HepG2 (cell line): ENCODE measurements around the gene CARD9. TPM values are rescaled to one million over a fixed set of nuclear protein-coding genes. Genes with fewer than 3 reads are reported as not detected.

Source experiments
- ATAC-seq: fragments of 200-7000 bp; cut with Tn5 transposase; 3 replicates; pipeline ENCODE4 v1.9.1; 2020; ENCODE audit warnings: mild to moderate bottlenecking, moderate library complexity
- BruUV-seq: library from RNA; stranded (reverse); fragments of 400-500 nt; replicated peaks from 2 replicates; lab custom pipeline; 2021; lab: Mats Ljungman, UMichigan
- CTCF ChIA-PET: fragments of 300-600 bp; formaldehyde crosslinking; extraction: SDS; loops from one replicate; lab custom pipeline; 2021; ENCODE audit warnings: low total read pairs, inconsistent platforms, low intra/inter-chr PET ratio; lab: Yijun Ruan, JAX
- POLR2A ChIA-PET: fragments of 350-600 bp; sonication (Branson Sonifier 250); formaldehyde crosslinking; loops from one replicate; lab custom pipeline; 2020; ENCODE audit warnings: antibody characterized with exemption, inconsistent platforms; lab: Yijun Ruan, JAX
- DNase-seq: peaks from one replicate; pipeline ENCODE4 v3.0.0-alpha.2; 2015; ENCODE audit warnings: low spot score
- FAIRE-seq: peaks from 3 replicates; lab custom pipeline; 2011; peaks lifted over from hg19 to GRCh38; lab: Jason Lieb, UNC
- H2AFZ ChIP-seq: one replicate; pipeline ENCODE4 v1.6.1; 2011; ENCODE audit warnings: low read length, inconsistent platforms
- H3K27ac ChIP-seq: fragments of 300-600 bp; 3 replicates; pipeline ENCODE4 v1.8.0; 2011; ENCODE audit warnings: mixed run types, mild to moderate bottlenecking, mixed read lengths, low read length, inconsistent platforms; ENCODE audit not compliant: insufficient read depth; ENCODE audit errors: extremely low read length
- H3K27me3 ChIP-seq, 2 experiments: fragments of 200-600 bp in 1 of 2; 2 replicates in 1 of 2; 3 replicates in 1 of 2; pipeline versions ENCODE4 v1.6.0 to v1.8.0; 2011; ENCODE audit warnings: low read length in 2 of 2, mild to moderate bottlenecking in 2 of 2, moderate library complexity in 2 of 2, inconsistent platforms in 1 of 2; ENCODE audit not compliant: insufficient read depth in 2 of 2, control insufficient read depth in 1 of 2
- H3K36me3 ChIP-seq, 2 experiments: fragments of 200-600 bp in 1 of 2; replicated peaks in 1 of 2; 2 replicates in 1 of 2; 3 replicates in 1 of 2; pipeline versions ENCODE4 v1.5.1 to v1.8.0; 2011; ENCODE audit warnings: low read length in 2 of 2, inconsistent platforms in 1 of 2; ENCODE audit not compliant: insufficient read depth in 2 of 2, control insufficient read depth in 1 of 2
- H3K4me1 ChIP-seq: 2 replicates; pipeline ENCODE4 v1.5.1; 2012; ENCODE audit warnings: low read length, inconsistent platforms; ENCODE audit not compliant: insufficient read depth
- H3K4me2 ChIP-seq: 2 replicates; pipeline ENCODE4 v1.6.0; 2011; ENCODE audit warnings: low read depth, low read length, inconsistent platforms
- H3K4me3 ChIP-seq, 3 experiments: fragments of 200-600 bp in 1 of 3; sonication (generic), shearing (Covaris generic) in 1 of 3; replicated peaks in 1 of 3; 2 replicates each; pipeline ENCODE4 v1.5.1; 2011 to 2016; ENCODE audit warnings: low read length in 3 of 3, inconsistent platforms in 2 of 3, low read depth in 2 of 3, mild to moderate bottlenecking in 2 of 3, control low read depth in 1 of 3, mixed read lengths in 1 of 3; ENCODE audit not compliant: insufficient read depth in 1 of 3
- H3K79me2 ChIP-seq: one replicate; pipeline ENCODE4 v1.6.1; 2011; ENCODE audit warnings: low read length, inconsistent platforms; ENCODE audit not compliant: insufficient read depth
- H3K9ac ChIP-seq: 2 replicates; pipeline ENCODE4 v1.6.0; 2011; ENCODE audit warnings: mild to moderate bottlenecking, low read depth, low read length, inconsistent platforms; ENCODE audit not compliant: insufficient read depth
- H3K9me3 ChIP-seq: 2 replicates; pipeline ENCODE4 v1.5.1; 2012; ENCODE audit warnings: mild to moderate bottlenecking, low read length
- H4K20me1 ChIP-seq: 2 replicates; pipeline ENCODE4 v1.6.0; 2011; ENCODE audit warnings: inconsistent platforms, mild to moderate bottlenecking, low read length, moderate library complexity; ENCODE audit not compliant: insufficient read depth
- CBX1 ChIP-seq: IDR thresholded peaks from one replicate; pipeline ENCODE4 v1.6.1; 2016; ENCODE audit warnings: antibody characterized with exemption, low read depth
- GPN1 ChIP-seq: sonication (generic); formaldehyde crosslinking; IDR thresholded peaks from 2 replicates; pipeline ENCODE4 v1.5.1; 2020; ENCODE audit warnings: missing genetic modification reagents, borderline replicate concordance
- HOXD1 ChIP-seq: sonication (generic); formaldehyde crosslinking; IDR thresholded peaks from 2 replicates; pipeline ENCODE4 v1.5.0; 2020; ENCODE audit warnings: missing genetic modification reagents
- KLF16 ChIP-seq, 2 experiments: sonication (generic) in 1 of 2; formaldehyde crosslinking in 1 of 2; IDR thresholded peaks; 2 replicates each; pipeline versions ENCODE4 v1.6.1 to v1.8.0; 2016 to 2023; ENCODE audit warnings: missing genetic modification reagents in 2 of 2, missing compliant biosample characterization in 1 of 2
- MAFG ChIP-seq: sonication (generic); formaldehyde crosslinking; IDR thresholded peaks from 2 replicates; pipeline ENCODE4 v1.5.1; 2020; ENCODE audit warnings: mild to moderate bottlenecking, missing genetic modification reagents
- ZBTB34 ChIP-seq: sonication (generic); formaldehyde crosslinking; IDR thresholded peaks from 2 replicates; pipeline ENCODE4 v1.8.0; 2022; ENCODE audit warnings: mild to moderate bottlenecking, missing genetic modification reagents
- WGBS: methylation state at CpG from one replicate; pipeline ENCODE4 v1.1.6; 2017; ENCODE audit warnings: low lambda C conversion rate; 5-methylcytosine and 5-hydroxymethylcytosine counted together
- in situ Hi-C: cut with HindIII; loops from 2 replicates; pipeline ENCODE4 v1.10.0; 2017; ENCODE audit warnings: low pct_unique_long_range_greater_than_20kb; ENCODE audit not compliant: extremely low pct_ligation_motif_present
- intact Hi-C: fragments of 100-400 bp; cut with micrococcal nuclease; formaldehyde crosslinking; loops from one replicate; pipeline ENCODE4 v1.10.0; 2022; ENCODE audit not compliant: unreplicated experiment
- polyA plus RNA-seq, 8 experiments: library from polyadenylated mRNA; depleted of rRNA in 3 of 8; stranded (reverse) in 7 of 8; unstranded in 1 of 8; fragments of >200 nt; fragmentation: Illumina TruSeq in 4 of 8; extraction: Trizol in 4 of 8; gene quantifications; 2 replicates each; pipeline versions ENCODE4 v1.2.1 to v1.2.3, GENCODE V29; 2011 to 2016; ENCODE audit warnings: low read depth in 4 of 8, missing spikeins in 1 of 8, mixed read lengths in 1 of 8; ENCODE audit not compliant: insufficient read depth in 1 of 8
- total RNA-seq, 5 experiments: library from RNA; depleted of rRNA; stranded (reverse); fragments of >200 nt; fragmentation: Illumina TruSeq; extraction: Trizol; gene quantifications; 2 replicates each; pipeline ENCODE4 v1.2.3, GENCODE V29; 2016; ENCODE audit warnings: low read depth in 1 of 5
- TF ChIP-seq, protein P1 (sequence below): sonication (generic); formaldehyde crosslinking; IDR thresholded peaks from 2 replicates; pipeline ENCODE4 v1.4.0; 2020; ENCODE audit warnings: mild to moderate bottlenecking, missing genetic modification reagents, borderline replicate concordance

Gene CARD9
- total and polyA plus RNA-seq, 2 of the 13 experiments (the other 11 are each of a cell fraction or from before 2014, with no cell fraction given): 3.3 to 7.4 TPM

- Histone ChIP-seq H3K36me3 (peaks cover 28 to 67% of the 10 kb centered on the region in 2 experiments; a peak in 4 of 5 replicates), H3K27me3 (no peaks in the 10 kb centered on the region), H4K20me1 (0 out of 2 replicates have a peak, but pooled peaks cover 2% of the 10 kb centered on the region), H3K9me3 (no peaks in the 10 kb centered on the region), H3K4me2 (no peak overlapping the region), H3K4me3 (no peak overlapping the region), H3K79me2 (peaks cover 10% of the 10 kb centered on the region), H3K9ac (no peak overlapping the region), H3K4me1 (peaks cover 7% of the 10 kb centered on the region), H2AFZ (no peak overlapping the region), H3K27ac (no peak overlapping the region)
- intact Hi-C loops (no loop called here), in situ Hi-C loops (no loop called here)
- 100% methylated on average over 2 of the region's 17 CpGs for WGBS
- DNase-seq: no peak
- TF ChIP-seq, protein P1, sequence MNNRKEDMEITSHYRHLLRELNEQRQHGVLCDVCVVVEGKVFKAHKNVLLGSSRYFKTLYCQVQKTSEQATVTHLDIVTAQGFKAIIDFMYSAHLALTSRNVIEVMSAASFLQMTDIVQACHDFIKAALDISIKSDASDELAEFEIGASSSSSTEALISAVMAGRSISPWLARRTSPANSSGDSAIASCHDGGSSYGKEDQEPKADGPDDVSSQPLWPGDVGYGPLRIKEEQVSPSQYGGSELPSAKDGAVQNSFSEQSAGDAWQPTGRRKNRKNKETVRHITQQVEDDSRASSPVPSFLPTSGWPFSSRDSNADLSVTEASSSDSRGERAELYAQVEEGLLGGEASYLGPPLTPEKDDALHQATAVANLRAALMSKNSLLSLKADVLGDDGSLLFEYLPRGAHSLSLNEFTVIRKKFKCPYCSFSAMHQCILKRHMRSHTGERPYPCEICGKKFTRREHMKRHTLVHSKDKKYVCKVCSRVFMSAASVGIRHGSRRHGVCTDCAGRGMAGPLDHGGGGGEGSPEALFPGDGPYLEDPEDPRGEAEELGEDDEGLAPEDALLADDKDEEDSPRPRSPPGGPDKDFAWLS: no peak
- TF ChIP-seq KLF16 (CRISPR knock-in tag; IDR thresholded peaks at IDR 0.05) (no peak), HOXD1 (CRISPR knock-in tag) (no peak), MAFG (CRISPR knock-in tag) (no peak), CBX1 (no peak), GPN1 (CRISPR knock-in tag) (no peak), ZBTB34 (CRISPR knock-in tag) (no peak)
- ChIA-PET CTCF (no interaction called here), POLR2A (interaction anchor here (1.3 kb wide), 1 partner anchor 16 kb away, joined by 3 read pairs; no protein-coding TSS in a partner anchor)
- BruUV-seq: no TSS peak
- no peak for FAIRE-seq
- no peak for ATAC-seq
These were observed 20.1 kb upstream of the CARD9 start for GRCh38 chr9:136393531-136393930.
